ENCODE results near the gene PWWP2A. TPM values are rescaled to one million over a fixed set of nuclear protein-coding genes. Genes with fewer than 3 reads are reported as not detected.
"Not testable (repeated sequence)": the region's sequence is repeated elsewhere in the genome, so short reads cannot be mapped to it uniquely, and the experiment has no call there.

PWWP2A gene
- total RNA-seq, 1 experiment from 2014 or later = 20.6 TPM

GRCh38 chr5:160071516-160071915 is 47.7 kb downstream of the PWWP2A start:
- CTCF ChIA-PET = interaction anchor here (0.8 to 1.7 kb wide), 6 partner anchors 10 to 318 kb away, joined by 3 to 5 read pairs (median 3); no protein-coding TSS in a partner anchor
- Mint-ChIP-seq H3K36me3 (ENCODE audit: insufficient read depth, unreplicated experiment) (peaks cover 62% of the 10 kb centered on the region), H3K27ac (ENCODE audit: low read depth, unreplicated experiment) (no peak overlapping the region), H3K9me3 (ENCODE audit: unreplicated experiment) (no peaks in the 10 kb centered on the region), H3K4me1 (ENCODE audit: insufficient read depth, unreplicated experiment) (no peaks in the 10 kb centered on the region), H3K27me3 (ENCODE audit: insufficient read depth, unreplicated experiment) (no peaks in the 10 kb centered on the region), H3K4me3 (ENCODE audit: unreplicated experiment) (no peak overlapping the region)
- POLR2A ChIA-PET = interaction anchor here (1.2 kb wide), 1 partner anchor 12 kb away, joined by 3 read pairs; no protein-coding TSS in a partner anchor
- TF ChIP-seq CTCF (IDR thresholded peaks at IDR 0.05; ENCODE audit: unreplicated experiment) = no peak
- DNase-seq (ENCODE audit: unreplicated experiment) = no peak
- no TSS peak for BruUV-seq (replicated peaks)
- intact Hi-C loops (cut with micrococcal nuclease) = no loop called here

- peaks cover 64% of the 10 kb centered on the region for H3K36me3 Mint-ChIP-seq (ENCODE audit: insufficient read depth, unreplicated experiment)
- intact Hi-C loops (cut with micrococcal nuclease); H3K9me3 Mint-ChIP-seq (ENCODE audit: unreplicated experiment); H3K27ac Mint-ChIP-seq (ENCODE audit: low read depth, unreplicated experiment); H3K4me3 Mint-ChIP-seq (ENCODE audit: unreplicated experiment); H3K27me3 Mint-ChIP-seq (ENCODE audit: insufficient read depth, unreplicated experiment); BruUV-seq (replicated peaks); DNase-seq (ENCODE audit: unreplicated experiment); H3K4me1 Mint-ChIP-seq (ENCODE audit: insufficient read depth, unreplicated experiment): not testable (repeated sequence)
- POLR2A ChIA-PET = interaction anchor here (0.7 to 2.9 kb wide), 3 partner anchors 12 to 1780 kb away, joined by 3 to 15 read pairs (median 5); no protein-coding TSS in a partner anchor
- CTCF ChIA-PET = interaction anchor here (0.6 to 1.7 kb wide), 4 partner anchors 12 to 48 kb away, joined by 3 to 5 read pairs (median 3); no protein-coding TSS in a partner anchor
Measured at GRCh38 chr5:160069120-160069519, 50.1 kb downstream of the PWWP2A start.

- no peaks in the 10 kb centered on the region for H3K4me1 Mint-ChIP-seq (ENCODE audit: insufficient read depth, unreplicated experiment)
- no peak for TF ChIP-seq CTCF (IDR thresholded peaks at IDR 0.05; ENCODE audit: unreplicated experiment)
- H3K27ac Mint-ChIP-seq (ENCODE audit: low read depth, unreplicated experiment) = peak overlapping the region; percentile 32
- H3K4me3 Mint-ChIP-seq (ENCODE audit: unreplicated experiment) = no peak overlapping the region
- CTCF ChIA-PET = interaction anchor here (0.6 to 1.9 kb wide), 10 partner anchors 10 to 1370 kb away, joined by 3 to 5 read pairs (median 4); no protein-coding TSS in a partner anchor
- intact Hi-C loops (cut with micrococcal nuclease) = no loop called here
- POLR2A ChIA-PET = interaction anchor here (0.7 to 1.1 kb wide), 4 partner anchors 8 to 54 kb away, joined by 3 to 4 read pairs (median 3); partner anchors contain the start of gene PWWP2A
- TSS peak; percentile 97 for BruUV-seq (replicated peaks)
- no peak for DNase-seq (ENCODE audit: unreplicated experiment)
- H3K27me3 Mint-ChIP-seq (ENCODE audit: insufficient read depth, unreplicated experiment) = no peaks in the 10 kb centered on the region
- no peaks in the 10 kb centered on the region for H3K9me3 Mint-ChIP-seq (ENCODE audit: unreplicated experiment)
- peaks cover 78% of the 10 kb centered on the region for H3K36me3 Mint-ChIP-seq (ENCODE audit: insufficient read depth, unreplicated experiment)
Measured at GRCh38 chr5:160064995-160065614, 54.1 kb downstream of the PWWP2A start.

- Mint-ChIP-seq H3K27me3 (ENCODE audit: insufficient read depth, unreplicated experiment) (no peaks in the 10 kb centered on the region), H3K27ac (ENCODE audit: low read depth, unreplicated experiment) (no peak overlapping the region), H3K9me3 (ENCODE audit: unreplicated experiment) (no peaks in the 10 kb centered on the region), H3K36me3 (ENCODE audit: insufficient read depth, unreplicated experiment) (peaks cover 78% of the 10 kb centered on the region), H3K4me1 (ENCODE audit: insufficient read depth, unreplicated experiment) (no peaks in the 10 kb centered on the region), H3K4me3 (ENCODE audit: unreplicated experiment) (no peak overlapping the region)
- ChIA-PET POLR2A (interaction anchor here (0.9 to 1.5 kb wide), 2 partner anchors 9 to 55 kb away, joined by 3 read pairs; partner anchors contain the start of gene PWWP2A), CTCF (interaction anchor here (0.6 to 1.9 kb wide), 4 partner anchors 9 to 325 kb away, joined by 3 to 5 read pairs (median 4); no protein-coding TSS in a partner anchor)
- no TSS peak for BruUV-seq (replicated peaks)
- DNase-seq (ENCODE audit: unreplicated experiment) = peak; percentile 17
- no peak for TF ChIP-seq CTCF (IDR thresholded peaks at IDR 0.05; ENCODE audit: unreplicated experiment)
- intact Hi-C loops (cut with micrococcal nuclease) = no loop called here
Measured at GRCh38 chr5:160064417-160064810, 54.8 kb downstream of the PWWP2A start.

Data from MCF 10A (cell line).